ENCODE data around the gene ALDH3B2.
"Not testable (repeated sequence)": the region's sequence is repeated elsewhere in the genome, so short reads cannot be mapped to it uniquely, and the experiment has no call there.

Gene ALDH3B2

GRCh38 chr11:67674442-67674871 lies at the start of gene ALDH3B2:
Gene ALDH3B2, minus strand, starts transcription at chr11:67674623. Its CDS starts 7,688 bp downstream, at chr11:67666935.
- no peak for DNase-seq

- not testable (repeated sequence) for DNase-seq
These were observed 48.6 kb upstream of the ALDH3B2 start for GRCh38 chr11:67723036-67723435.

GRCh38 chr11:67716226-67716625 lies 41.8 kb upstream of the ALDH3B2 start:
- not testable (repeated sequence) for DNase-seq

- not testable (repeated sequence) for DNase-seq
These were observed 41.4 kb upstream of the ALDH3B2 start for GRCh38 chr11:67715801-67716200.

GRCh38 chr11:67713892-67714509 lies 39.6 kb upstream of the ALDH3B2 start:
- peak; percentile 69 for DNase-seq

- not testable (repeated sequence) for DNase-seq
These were observed 37.3 kb upstream of the ALDH3B2 start for GRCh38 chr11:67711676-67712075.

- DNase-seq: not testable (repeated sequence)
These were observed 36.8 kb upstream of the ALDH3B2 start for GRCh38 chr11:67711212-67711611.

- not testable (repeated sequence) for DNase-seq
These were observed 35.4 kb upstream of the ALDH3B2 start for GRCh38 chr11:67709806-67710205.

- no peak for DNase-seq
These were observed 30.8 kb upstream of the ALDH3B2 start for GRCh38 chr11:67705264-67705663.

GRCh38 chr11:67704524-67704923 lies 30.1 kb upstream of the ALDH3B2 start:
- no peak for DNase-seq

GRCh38 chr11:67703709-67704108 lies 29.3 kb upstream of the ALDH3B2 start:
- DNase-seq: not testable (repeated sequence)

- DNase-seq: no peak
These were observed 26.3 kb upstream of the ALDH3B2 start for GRCh38 chr11:67700548-67701262.

- no peak for DNase-seq
These were observed 25.7 kb upstream of the ALDH3B2 start for GRCh38 chr11:67700141-67700540.

- DNase-seq: no peak
These were observed 25.1 kb upstream of the ALDH3B2 start for GRCh38 chr11:67699521-67699920.

GRCh38 chr11:67698247-67698646 lies 23.8 kb upstream of the ALDH3B2 start:
- DNase-seq: no peak

GRCh38 chr11:67697846-67698245 lies 23.4 kb upstream of the ALDH3B2 start:
- DNase-seq: no peak

- DNase-seq: no peak
These were observed 22.6 kb upstream of the ALDH3B2 start for GRCh38 chr11:67696998-67697397.

- no peak for DNase-seq
These were observed 21.2 kb upstream of the ALDH3B2 start for GRCh38 chr11:67695606-67696005.

GRCh38 chr11:67694875-67695555 lies 20.6 kb upstream of the ALDH3B2 start:
- DNase-seq: no peak

- peak; percentile 3 for DNase-seq
These were observed 16.7 kb upstream of the ALDH3B2 start for GRCh38 chr11:67691149-67691548.

GRCh38 chr11:67689178-67689577 lies 14.8 kb upstream of the ALDH3B2 start:
- DNase-seq: no peak

GRCh38 chr11:67687986-67688385 lies 13.6 kb upstream of the ALDH3B2 start:
- no peak for DNase-seq

GRCh38 chr11:67685641-67686332 lies 11.4 kb upstream of the ALDH3B2 start:
- DNase-seq: not testable (repeated sequence)
